CD4-positive, alpha-beta T cell treated with Interleukin-6 for 4 hours (primary cell): ENCODE results near the gene MGRN1.
A peak's percentile ranks its signal among the peaks of the same experiment; 100 is the strongest.

Experiments used
- DNase-seq: peaks from one replicate; pipeline ENCODE4 v3.0.0-alpha.2; 2020; ENCODE audit warnings: mixed read lengths

The MGRN1 gene

GRCh38 chr16:4654964-4655590, 30.5 kb downstream of the MGRN1 start:
- DNase-seq, result no peak

GRCh38 chr16:4655801-4656200, 31.2 kb downstream of the MGRN1 start:
- DNase-seq, result no peak

GRCh38 chr16:4656221-4656620, 31.6 kb downstream of the MGRN1 start:
- DNase-seq, result no peak

- DNase-seq, result no peak
Observed at GRCh38 chr16:4656695-4657686, 32.4 kb downstream of the MGRN1 start.

GRCh38 chr16:4659363-4660353, 35.0 kb downstream of the MGRN1 start:
- DNase-seq, result no peak

- DNase-seq, result peak; percentile 75
Observed at GRCh38 chr16:4660454-4661007, 35.9 kb downstream of the MGRN1 start.

GRCh38 chr16:4661661-4662060, 37.0 kb downstream of the MGRN1 start:
- DNase-seq, result no peak

GRCh38 chr16:4663465-4663776, 38.8 kb downstream of the MGRN1 start:
- DNase-seq, result no peak

GRCh38 chr16:4663777-4664465, 39.3 kb downstream of the MGRN1 start:
- peak; percentile 22 for DNase-seq

GRCh38 chr16:4664538-4665418, 40.2 kb downstream of the MGRN1 start:
- DNase-seq, result peak; percentile 80

- no peak for DNase-seq
Observed at GRCh38 chr16:4666537-4667202, 42.0 kb downstream of the MGRN1 start.

GRCh38 chr16:4667203-4667963, 42.8 kb downstream of the MGRN1 start:
- no peak for DNase-seq

- no peak for DNase-seq
Observed at GRCh38 chr16:4668313-4668960, 43.8 kb downstream of the MGRN1 start.

GRCh38 chr16:4673387-4674046, 48.9 kb downstream of the MGRN1 start:
- DNase-seq, result no peak

GRCh38 chr16:4674926-4675530, 50.4 kb downstream of the MGRN1 start:
- DNase-seq, result no peak

- DNase-seq, result peak; percentile 79
Observed at GRCh38 chr16:4675864-4676786, 51.5 kb downstream of the MGRN1 start.

GRCh38 chr16:4676831-4677230, 52.2 kb downstream of the MGRN1 start:
- DNase-seq, result no peak
